H9 (cell line): ENCODE results near the gene HMCN1. TPM values are rescaled to one million over a fixed set of nuclear protein-coding genes. Genes with fewer than 3 reads are reported as not detected.

Experiments used
- DNase-seq: peaks from one replicate; pipeline ENCODE4 v3.0.0-alpha.2; 2017
- H2AFZ ChIP-seq: one replicate; pipeline ENCODE4 v1.6.1; 2013; ENCODE audit warnings: mild to moderate bottlenecking, low read length, control low read depth, moderate library complexity
- H2AK5ac ChIP-seq: 2 replicates; pipeline ENCODE4 v1.6.1; 2013; ENCODE audit warnings: low read length, control low read depth, mixed read lengths; ENCODE audit not compliant: insufficient read length
- H2BK120ac ChIP-seq: one replicate; pipeline ENCODE4 v1.6.1; 2013; ENCODE audit warnings: low read depth, mild to moderate bottlenecking, low read length, control low read depth, inconsistent platforms; ENCODE audit not compliant: poor library complexity, severe bottlenecking
- H2BK12ac ChIP-seq: 2 replicates; pipeline ENCODE4 v1.6.1; 2013; ENCODE audit warnings: low read length, control low read depth, mixed read lengths, low read depth; ENCODE audit not compliant: insufficient read length
- H2BK15ac ChIP-seq: 2 replicates; pipeline ENCODE4 v1.6.1; 2013; ENCODE audit warnings: low read depth, low read length, control low read depth
- H2BK20ac ChIP-seq: one replicate; pipeline ENCODE4 v1.6.1; 2013; ENCODE audit warnings: low read depth, mild to moderate bottlenecking, low read length, control low read depth, inconsistent platforms; ENCODE audit not compliant: poor library complexity, severe bottlenecking
- H2BK5ac ChIP-seq: 2 replicates; pipeline ENCODE4 v1.6.1; 2013; ENCODE audit warnings: low read length, control low read depth, mixed read lengths; ENCODE audit not compliant: insufficient read length
- H3K14ac ChIP-seq: 2 replicates; pipeline ENCODE4 v1.6.1; 2013; ENCODE audit warnings: low read length, control low read depth; ENCODE audit not compliant: insufficient read depth
- H3K18ac ChIP-seq: 2 replicates; pipeline ENCODE4 v1.6.1; 2013; ENCODE audit warnings: low read depth, mild to moderate bottlenecking, mixed read lengths, low read length, control low read depth; ENCODE audit not compliant: insufficient read length
- H3K23ac ChIP-seq: 2 replicates; pipeline ENCODE4 v1.6.1; 2013; ENCODE audit warnings: low read length, control low read depth, mixed read lengths, low read depth; ENCODE audit not compliant: insufficient read length
- H3K23me2 ChIP-seq: 2 replicates; pipeline ENCODE4 v1.6.1; 2013; ENCODE audit warnings: low read depth, mild to moderate bottlenecking, mixed read lengths, low read length, control low read depth; ENCODE audit not compliant: insufficient read length, poor library complexity, severe bottlenecking
- H3K27ac ChIP-seq: 2 replicates; pipeline ENCODE4 v1.5.1; 2013; ENCODE audit warnings: low read length, control low read depth, mixed read lengths, low read depth; ENCODE audit not compliant: insufficient read length
- H3K27me3 ChIP-seq: 2 replicates; pipeline ENCODE4 v1.6.1; 2013; ENCODE audit warnings: low read length, control low read depth, inconsistent platforms; ENCODE audit not compliant: insufficient read depth
- H3K4ac ChIP-seq: 2 replicates; pipeline ENCODE4 v1.6.1; 2013; ENCODE audit warnings: low read depth, mild to moderate bottlenecking, control low read depth, inconsistent platforms, low read length, moderate library complexity
- H3K4me1 ChIP-seq: 2 replicates; pipeline ENCODE4 v1.6.1; 2013; ENCODE audit warnings: low read length, control low read depth, inconsistent platforms; ENCODE audit not compliant: insufficient read depth
- H3K4me2 ChIP-seq: 2 replicates; pipeline ENCODE4 v1.6.1; 2013; ENCODE audit warnings: low read length, control low read depth, mixed read lengths; ENCODE audit not compliant: insufficient read length, insufficient read depth
- H3K56ac ChIP-seq: 2 replicates; pipeline ENCODE4 v1.6.1; 2013; ENCODE audit warnings: low read depth, mild to moderate bottlenecking, mixed read lengths, low read length, control low read depth; ENCODE audit not compliant: insufficient read length
- H3K79me1 ChIP-seq: 2 replicates; pipeline ENCODE4 v1.6.1; 2013; ENCODE audit warnings: low read depth, mild to moderate bottlenecking, moderate library complexity, low read length, control low read depth, inconsistent platforms; ENCODE audit not compliant: insufficient read depth, poor library complexity, severe bottlenecking
- H3K79me2 ChIP-seq: 2 replicates; pipeline ENCODE4 v1.6.1; 2013; ENCODE audit warnings: low read length, control low read depth, inconsistent platforms; ENCODE audit not compliant: insufficient read depth
- H3K9ac ChIP-seq: 2 replicates; pipeline ENCODE4 v1.6.1; 2013; ENCODE audit warnings: low read length, control low read depth, mixed read lengths; ENCODE audit not compliant: insufficient read length; ENCODE audit errors: extremely low read depth
- H3K9me3 ChIP-seq: one replicate; pipeline ENCODE4 v1.6.1; 2013; ENCODE audit warnings: low read depth, low read length, inconsistent platforms; ENCODE audit not compliant: control insufficient read depth
- H3T11ph ChIP-seq: one replicate; pipeline ENCODE4 v1.6.1; 2013; ENCODE audit warnings: mild to moderate bottlenecking, low read length, control low read depth, inconsistent platforms
- H4K20me1 ChIP-seq: one replicate; pipeline ENCODE4 v1.6.1; 2013; ENCODE audit not compliant: control insufficient read depth, insufficient read length, insufficient read depth
- H4K5ac ChIP-seq: 2 replicates; pipeline ENCODE4 v1.6.1; 2013; ENCODE audit warnings: low read depth, mild to moderate bottlenecking, mixed read lengths, low read length, control low read depth; ENCODE audit not compliant: insufficient read length
- H4K8ac ChIP-seq: replicated peaks from 2 replicates; pipeline ENCODE4 v1.6.1; 2013; ENCODE audit warnings: low read length, control low read depth, mixed read lengths, low read depth; ENCODE audit not compliant: insufficient read length
- H4K91ac ChIP-seq: 2 replicates; pipeline ENCODE4 v1.6.1; 2013; ENCODE audit warnings: low read depth, mild to moderate bottlenecking, moderate library complexity, mixed read lengths, low read length, control low read depth; ENCODE audit not compliant: insufficient read length
- H3K27ac Mint-ChIP-seq, 3 experiments: 2 replicates in 2 of 3; 3 replicates in 1 of 3; pipeline ENCODE4 v1.8.0; 2020 to 2021; ENCODE audit warnings: mixed read lengths in 3 of 3, mild to moderate bottlenecking in 1 of 3, moderate library complexity in 1 of 3
- H3K27me3 Mint-ChIP-seq: 2 replicates; pipeline ENCODE4 v1.8.0; 2021; ENCODE audit warnings: low read depth, mild to moderate bottlenecking, moderate library complexity, mixed read lengths
- H3K36me3 Mint-ChIP-seq, 3 experiments: 2 replicates in 2 of 3; 3 replicates in 1 of 3; pipeline ENCODE4 v1.8.0; 2020 to 2021; ENCODE audit warnings: low read depth in 3 of 3, mixed read lengths in 3 of 3; ENCODE audit not compliant: insufficient read depth in 1 of 3
- H3K4me1 Mint-ChIP-seq, 2 experiments: 2 replicates each; pipeline ENCODE4 v1.8.0; 2020; ENCODE audit warnings: mixed read lengths in 2 of 2
- H3K4me3 Mint-ChIP-seq, 2 experiments: 2 replicates in 1 of 2; 3 replicates in 1 of 2; pipeline ENCODE4 v1.8.0; 2020 to 2021; ENCODE audit warnings: mild to moderate bottlenecking in 2 of 2, mixed read lengths in 2 of 2, moderate library complexity in 1 of 2
- H3K9me3 Mint-ChIP-seq, 2 experiments: 2 replicates in 1 of 2; 3 replicates in 1 of 2; pipeline ENCODE4 v1.8.0; 2020; ENCODE audit warnings: mild to moderate bottlenecking in 2 of 2, mixed read lengths in 2 of 2, moderate library complexity in 1 of 2
- CTCF ChIP-seq: fragments of 200-600 bp; sonication (generic); conservative IDR thresholded peaks from 3 replicates; pipeline ENCODE4 v1.8.0; 2021; ENCODE audit warnings: antibody characterized with exemption, mild to moderate bottlenecking
- WGBS: extraction: QIAGEN DNeasy Blood & Tissue Kit; methylation state at CpG from one replicate; pipeline ENCODE4 v1.1.7; 2013; ENCODE audit warnings: missing lambda C conversion rate, low lambda C conversion rate, mixed read lengths; ENCODE audit not compliant: insufficient read length; ENCODE audit errors: extremely low coverage; 5-methylcytosine and 5-hydroxymethylcytosine counted together
- total RNA-seq: library from RNA; stranded (reverse); gene quantifications from 2 replicates; pipeline ENCODE4 v1.2.1, GENCODE V29; 2021

The HMCN1 gene
- total RNA-seq, 1 experiment from 2014 or later, result 3.3 TPM

- H3K79me2 ChIP-seq, result no peaks in the 10 kb centered on the region
- no peak overlapping the region for H4K5ac ChIP-seq
- Mint-ChIP-seq H3K36me3 (no peaks in the 10 kb centered on the region), H3K27ac (no peak overlapping the region), H3K4me3 (no peak overlapping the region), H3K9me3 (no peaks in the 10 kb centered on the region), H3K4me1 (no peaks in the 10 kb centered on the region), H3K27me3 (no peaks in the 10 kb centered on the region)
- no peak overlapping the region for H3K9ac ChIP-seq
- no peaks in the 10 kb centered on the region for H4K20me1 ChIP-seq
- H3K23ac ChIP-seq, result no peak overlapping the region
- no peak overlapping the region for H2BK5ac ChIP-seq
- no peak overlapping the region for H3K4me2 ChIP-seq
- no CpG with 5 or more reads among the region's 2 CpGs for WGBS
- no peaks in the 10 kb centered on the region for H3K23me2 ChIP-seq
- no peak overlapping the region for H2BK120ac ChIP-seq
- H3K14ac ChIP-seq, result no peak overlapping the region
- H3K79me1 ChIP-seq, result no peaks in the 10 kb centered on the region
- no peaks in the 10 kb centered on the region for H3K4me1 ChIP-seq
- no peak overlapping the region for H3K56ac ChIP-seq
- no peak overlapping the region for H4K8ac ChIP-seq
- no peak overlapping the region for H2BK12ac ChIP-seq
- no peak overlapping the region for H2AFZ ChIP-seq
- no peaks in the 10 kb centered on the region for H3K9me3 ChIP-seq
- no peak overlapping the region for H3T11ph ChIP-seq
- H3K4ac ChIP-seq, result no peak overlapping the region
- DNase-seq, result no peak
- no peak overlapping the region for H2BK15ac ChIP-seq
- no peak overlapping the region for H2BK20ac ChIP-seq
- no peaks in the 10 kb centered on the region for H3K27me3 ChIP-seq
- no peak overlapping the region for H3K18ac ChIP-seq
- no peak overlapping the region for H4K91ac ChIP-seq
- TF ChIP-seq CTCF, result no peak
- no peak overlapping the region for H2AK5ac ChIP-seq
- H3K27ac ChIP-seq, result no peak overlapping the region
Measured at GRCh38 chr1:186055846-186056245, 321.7 kb downstream of the HMCN1 start.
